ENCODE results near the gene CAV3.

The CAV3 gene

DNA sequence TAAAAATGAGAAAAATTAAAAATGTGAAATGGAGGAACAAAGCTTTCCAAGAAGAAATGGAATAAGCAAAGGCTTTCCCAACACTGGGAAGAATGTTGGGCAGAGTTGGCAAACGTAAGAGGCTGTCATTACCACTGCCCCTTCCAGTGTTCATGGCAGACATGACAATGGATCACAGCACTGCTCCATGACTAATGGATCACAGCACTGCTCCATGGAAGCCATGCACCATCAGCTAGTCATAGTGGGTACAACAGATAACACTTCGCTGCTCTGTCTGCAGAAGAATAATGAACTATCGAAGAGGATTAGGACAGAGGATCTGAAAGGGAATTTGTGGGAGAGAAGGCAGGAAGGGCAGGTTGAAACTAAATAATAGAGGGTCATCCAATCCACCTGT is 5.0 kb downstream of the CAV3 start:
- no peak for FAIRE-seq
- DNase-seq (ENCODE audit: insufficient read length), result no peak
- TF ChIP-seq POLR2AphosphoS5 (IDR thresholded peaks at IDR 0.05; ENCODE audit: low read depth, low read length) (no peak), TAF1 (IDR thresholded peaks at IDR 0.05; ENCODE audit: borderline replicate concordance, low read depth, low read length) (no peak), POLR2A (IDR thresholded peaks at IDR 0.05; ENCODE audit: low read depth, low read length) (no peak)

DNA sequence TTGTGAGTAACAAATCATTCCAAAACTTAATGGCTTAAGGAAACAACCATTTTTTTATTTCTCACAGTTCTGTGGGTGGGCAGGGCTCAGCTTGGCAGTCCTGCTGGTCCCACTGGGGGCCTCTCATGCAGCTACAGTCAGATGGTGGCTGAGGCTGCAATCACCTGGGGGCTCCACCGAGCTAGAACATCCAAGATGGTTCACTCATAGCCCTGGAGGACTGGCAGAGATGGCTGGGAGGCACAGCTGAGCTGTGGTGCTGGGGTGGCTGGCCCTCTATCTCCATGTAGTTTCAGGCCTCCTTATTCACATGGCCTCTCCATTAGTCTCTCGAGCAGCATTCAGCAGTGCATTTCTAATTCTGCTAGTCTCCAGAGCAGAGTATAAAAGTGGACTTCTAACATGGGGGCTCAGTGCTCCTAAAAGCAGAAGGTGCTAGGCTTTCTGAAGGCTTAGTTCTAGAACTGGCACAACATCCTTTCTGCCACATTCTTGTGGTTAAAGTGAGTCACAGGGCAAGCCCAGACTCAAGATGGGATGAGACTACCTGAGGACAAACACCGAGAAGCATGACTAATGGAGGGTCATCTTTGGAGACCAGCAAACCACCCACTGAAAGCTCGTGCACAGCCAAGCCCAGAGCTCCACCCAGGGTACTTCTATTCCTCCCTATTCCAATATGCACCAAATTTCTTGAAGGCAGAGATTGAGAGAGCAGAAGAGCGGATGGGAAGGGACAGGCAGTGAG is 6.3 kb downstream of the CAV3 start:
- FAIRE-seq (no peak), DNase-seq (ENCODE audit: insufficient read length) (no peak)
- no peak for TF ChIP-seq POLR2AphosphoS5 (IDR thresholded peaks at IDR 0.05; ENCODE audit: low read depth, low read length)

DNA sequence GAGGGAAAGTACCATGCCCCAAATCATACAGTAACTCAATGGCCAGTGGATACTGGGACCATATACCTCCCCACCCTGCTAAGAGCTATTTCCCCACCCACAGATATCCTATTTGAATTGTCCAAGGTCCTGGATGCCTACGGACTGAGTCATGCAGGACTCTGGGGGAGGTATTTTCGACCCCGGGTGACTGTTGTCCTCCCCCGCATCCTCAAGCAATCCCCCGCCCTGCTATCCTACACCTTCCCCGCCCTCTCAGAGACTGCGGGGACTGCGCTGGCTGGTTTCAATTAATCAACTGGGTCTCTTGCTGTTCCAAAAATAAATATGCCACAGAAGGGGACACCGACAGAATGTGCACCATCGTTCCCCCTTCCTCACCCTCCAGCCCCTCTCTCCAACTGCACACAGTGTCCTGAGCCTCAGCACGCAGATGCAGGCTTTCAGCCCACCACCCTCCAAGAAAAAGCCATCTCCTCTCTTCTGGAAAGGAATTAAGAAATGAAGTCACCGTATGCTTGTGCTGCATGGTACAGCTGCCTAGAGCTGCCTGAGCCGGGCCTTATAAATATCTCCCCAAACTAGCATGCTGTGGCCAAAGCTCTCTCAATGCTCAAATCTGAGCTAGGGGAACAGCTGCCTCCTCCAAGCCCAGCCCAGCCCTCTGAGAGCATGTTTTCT is 8.1 kb downstream of the CAV3 start:
- DNase-seq (ENCODE audit: insufficient read length), result no peak
- no peak for FAIRE-seq
- TF ChIP-seq TAF1 (IDR thresholded peaks at IDR 0.05; ENCODE audit: borderline replicate concordance, low read depth, low read length) (no peak), POLR2A (IDR thresholded peaks at IDR 0.05; ENCODE audit: low read depth, low read length) (no peak), POLR2AphosphoS5 (IDR thresholded peaks at IDR 0.05; ENCODE audit: low read depth, low read length) (no peak)

DNA sequence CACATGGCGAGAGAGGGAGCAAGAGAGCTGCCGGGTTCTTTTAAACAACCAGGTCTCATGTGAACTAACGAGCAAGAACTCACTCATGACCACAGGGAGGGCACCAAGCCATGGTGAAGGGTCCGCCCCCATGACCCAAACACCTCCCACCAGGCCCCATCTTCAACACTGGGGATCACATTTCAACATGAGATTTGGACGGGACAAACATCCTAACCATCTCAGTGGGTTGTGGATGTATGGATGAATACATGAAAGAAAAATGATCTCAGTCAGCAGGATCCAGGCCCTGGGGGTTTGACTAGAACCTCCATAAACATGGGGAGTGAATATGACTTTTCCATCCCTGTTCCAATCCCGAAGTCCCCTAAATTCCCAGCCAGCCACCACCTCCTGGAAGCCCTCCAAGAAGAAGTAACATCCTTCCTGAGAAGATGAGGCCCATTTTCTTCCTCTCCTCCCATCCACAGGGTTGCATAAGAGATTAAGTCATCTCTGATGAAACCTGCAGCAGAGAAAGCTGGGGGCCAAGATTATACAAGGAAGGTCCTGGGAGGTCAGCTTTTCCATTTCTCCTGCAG is 9.5 kb downstream of the CAV3 start:
- DNase-seq (ENCODE audit: insufficient read length) (no peak), FAIRE-seq (no peak)
- no peak for TF ChIP-seq POLR2A (IDR thresholded peaks at IDR 0.05; ENCODE audit: low read depth, low read length)
- no peak for TF ChIP-seq TAF1 (IDR thresholded peaks at IDR 0.05; ENCODE audit: borderline replicate concordance, low read depth, low read length)

DNA sequence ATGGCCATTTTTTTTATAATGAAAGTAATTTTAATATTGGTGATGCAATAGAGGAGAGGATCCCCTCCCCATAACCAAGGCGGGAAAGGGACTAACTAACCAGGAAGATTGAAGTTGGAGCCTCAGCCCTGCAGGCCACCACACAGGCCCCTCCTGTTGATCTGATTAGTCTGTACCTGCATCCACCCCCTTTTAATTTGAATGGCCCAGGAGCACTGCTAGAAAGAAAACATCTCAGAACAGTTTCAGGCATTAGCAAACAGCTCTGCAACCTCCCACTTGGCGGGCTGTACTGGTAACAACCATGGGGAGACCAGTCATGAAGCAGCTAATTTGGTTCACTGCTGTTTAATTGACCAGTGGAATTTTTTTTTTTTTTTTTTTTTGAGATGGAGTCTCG is 10.3 kb downstream of the CAV3 start:
- no peak for DNase-seq (ENCODE audit: insufficient read length)
- FAIRE-seq, result no peak

DNA sequence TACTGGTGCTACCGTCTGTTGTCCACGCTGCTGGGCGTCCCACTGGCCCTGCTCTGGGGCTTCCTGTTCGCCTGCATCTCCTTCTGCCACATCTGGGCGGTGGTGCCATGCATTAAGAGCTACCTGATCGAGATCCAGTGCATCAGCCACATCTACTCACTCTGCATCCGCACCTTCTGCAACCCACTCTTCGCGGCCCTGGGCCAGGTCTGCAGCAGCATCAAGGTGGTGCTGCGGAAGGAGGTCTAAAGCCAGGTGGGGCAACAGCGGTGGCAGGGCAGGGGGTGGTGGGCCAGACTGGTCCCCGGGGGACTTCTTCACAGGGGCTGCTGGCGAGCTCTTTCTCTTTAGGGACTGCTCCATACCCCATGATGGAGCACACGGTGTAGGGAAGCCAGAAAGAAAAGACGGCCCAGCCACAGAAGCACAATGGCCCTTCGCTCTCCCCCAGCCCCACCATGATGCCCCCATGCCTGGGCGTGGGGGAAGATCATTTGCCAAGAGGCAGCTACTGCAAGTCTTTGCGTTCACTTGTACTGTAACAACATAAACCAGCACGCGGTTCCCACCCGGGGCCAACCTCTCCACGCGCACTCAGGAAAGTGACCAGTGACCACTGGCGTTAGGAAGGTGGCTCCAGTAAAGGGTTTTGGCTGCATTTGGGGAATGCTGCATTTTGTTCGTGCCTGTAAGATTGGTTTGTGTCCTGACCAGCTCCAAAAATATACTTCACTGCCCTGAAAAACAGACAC is 12.2 kb downstream of the CAV3 start:
- TF ChIP-seq POLR2AphosphoS5 (IDR thresholded peaks at IDR 0.05; ENCODE audit: low read depth, low read length) (no peak), TAF1 (IDR thresholded peaks at IDR 0.05; ENCODE audit: borderline replicate concordance, low read depth, low read length) (no peak), POLR2A (IDR thresholded peaks at IDR 0.05; ENCODE audit: low read depth, low read length) (no peak)
- FAIRE-seq (no peak), DNase-seq (ENCODE audit: insufficient read length) (no peak)

More for the DNA sequence above, 10.3 kb downstream of the CAV3 start:
- TF ChIP-seq TAF1 (IDR thresholded peaks at IDR 0.05; ENCODE audit: borderline replicate concordance, low read depth, low read length) (no peak), POLR2A (IDR thresholded peaks at IDR 0.05; ENCODE audit: low read depth, low read length) (no peak), POLR2AphosphoS5 (IDR thresholded peaks at IDR 0.05; ENCODE audit: low read depth, low read length) (no peak)

DNA sequence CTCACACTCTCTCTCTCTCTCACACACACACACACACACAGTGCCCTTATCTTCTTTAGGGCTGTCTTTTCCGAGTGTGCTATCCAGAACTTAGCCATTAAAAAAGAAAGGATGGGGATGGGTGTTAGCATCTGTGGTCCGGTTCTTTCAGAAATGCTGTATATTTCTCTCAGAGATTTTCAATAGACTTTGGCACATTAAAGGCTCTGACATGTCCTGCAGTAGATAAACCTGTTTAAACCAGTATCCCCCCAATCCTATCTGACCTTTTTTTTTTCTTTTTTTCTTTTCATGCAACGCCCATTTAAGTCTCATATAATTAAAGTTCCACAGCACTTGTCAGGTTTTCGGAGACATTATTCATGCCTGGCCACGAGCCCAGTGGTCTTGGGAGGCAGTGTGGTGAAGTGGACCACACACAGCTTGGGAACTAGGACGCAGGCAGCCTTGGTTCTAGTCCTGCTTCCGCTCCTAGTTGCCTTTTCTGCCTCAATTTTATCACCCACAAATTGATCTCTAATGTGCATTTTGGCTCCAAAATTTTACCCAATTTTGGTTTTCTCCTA is 13.3 kb downstream of the CAV3 start:
- DNase-seq (ENCODE audit: insufficient read length), result no peak
- TF ChIP-seq TAF1 (IDR thresholded peaks at IDR 0.05; ENCODE audit: borderline replicate concordance, low read depth, low read length) (no peak), POLR2A (IDR thresholded peaks at IDR 0.05; ENCODE audit: low read depth, low read length) (no peak), POLR2AphosphoS5 (IDR thresholded peaks at IDR 0.05; ENCODE audit: low read depth, low read length) (no peak)
- FAIRE-seq, result no peak

DNA sequence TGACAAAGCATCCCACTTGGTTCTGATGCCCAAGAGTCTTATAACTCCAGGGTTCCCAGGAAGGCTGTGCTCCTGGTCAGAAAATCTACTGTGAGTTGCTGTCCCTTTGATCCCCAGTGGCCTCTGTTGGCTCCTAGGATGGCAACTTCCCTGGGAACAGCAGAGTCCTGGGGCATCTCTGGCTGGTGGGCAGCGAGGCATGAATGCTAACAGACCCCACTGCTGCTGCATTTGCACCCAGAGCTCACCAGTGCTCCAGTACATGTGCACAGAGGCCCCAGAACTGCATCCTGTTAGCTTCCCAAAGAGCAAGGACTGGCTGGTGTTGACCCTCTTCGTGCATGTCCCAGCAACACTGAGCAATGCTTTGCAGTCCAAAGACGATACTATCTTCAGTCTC is 15.7 kb downstream of the CAV3 start:
- TF ChIP-seq TAF1 (IDR thresholded peaks at IDR 0.05; ENCODE audit: borderline replicate concordance, low read depth, low read length) (no peak), POLR2AphosphoS5 (IDR thresholded peaks at IDR 0.05; ENCODE audit: low read depth, low read length) (no peak)
- DNase-seq (ENCODE audit: insufficient read length) (no peak), FAIRE-seq (no peak)

DNA sequence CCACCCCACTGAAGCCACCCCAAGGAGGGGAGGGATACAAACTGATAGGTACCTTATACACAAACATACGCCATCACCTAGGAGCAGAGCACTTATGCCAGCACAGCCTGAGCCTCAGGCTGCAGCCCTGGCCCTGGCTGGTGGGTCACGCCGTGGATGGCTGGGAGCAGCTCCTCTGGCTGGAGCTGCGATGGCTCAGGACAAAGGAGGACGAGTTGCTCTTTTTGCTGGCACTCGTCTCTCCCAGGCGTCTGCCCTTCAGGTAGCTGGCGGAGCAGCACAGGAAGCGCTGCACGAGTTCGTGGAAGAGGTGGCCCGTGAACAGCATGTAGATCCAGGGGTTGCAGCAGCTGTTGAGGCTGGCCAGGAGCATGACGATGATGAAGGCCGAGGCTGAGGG is 19.2 kb downstream of the CAV3 start:
- FAIRE-seq, result no peak

DNA sequence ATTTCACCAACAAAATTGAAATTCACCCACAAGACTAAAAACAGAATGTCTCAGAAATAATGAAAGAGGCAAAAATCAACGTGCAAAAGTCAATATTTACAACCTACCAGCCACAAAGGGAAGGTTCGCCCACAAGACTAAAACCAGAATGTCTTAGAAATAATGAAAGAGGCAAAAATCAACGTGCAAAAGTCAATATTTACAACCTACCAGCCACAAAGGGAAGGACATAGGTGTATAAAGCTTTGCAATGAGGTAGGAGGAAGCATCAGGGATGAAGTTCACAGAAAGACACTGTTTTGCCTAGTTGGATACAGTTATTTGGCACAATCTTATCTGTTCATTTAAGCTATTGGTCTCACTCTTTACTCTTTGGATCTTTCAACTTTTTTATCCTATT is 21.5 kb downstream of the CAV3 start:
- TF ChIP-seq POLR2A (IDR thresholded peaks at IDR 0.05; ENCODE audit: low read depth, low read length), result no peak
- no peak for TF ChIP-seq POLR2AphosphoS5 (IDR thresholded peaks at IDR 0.05; ENCODE audit: low read depth, low read length)
- TF ChIP-seq TAF1 (IDR thresholded peaks at IDR 0.05; ENCODE audit: borderline replicate concordance, low read depth, low read length), result no peak
- DNase-seq (ENCODE audit: insufficient read length) (no peak), FAIRE-seq (no peak)

More for the DNA sequence above, 19.2 kb downstream of the CAV3 start:
- no peak for DNase-seq (ENCODE audit: insufficient read length)
- TF ChIP-seq TAF1 (IDR thresholded peaks at IDR 0.05; ENCODE audit: borderline replicate concordance, low read depth, low read length) (no peak), POLR2AphosphoS5 (IDR thresholded peaks at IDR 0.05; ENCODE audit: low read depth, low read length) (no peak), POLR2A (IDR thresholded peaks at IDR 0.05; ENCODE audit: low read depth, low read length) (no peak)

DNA sequence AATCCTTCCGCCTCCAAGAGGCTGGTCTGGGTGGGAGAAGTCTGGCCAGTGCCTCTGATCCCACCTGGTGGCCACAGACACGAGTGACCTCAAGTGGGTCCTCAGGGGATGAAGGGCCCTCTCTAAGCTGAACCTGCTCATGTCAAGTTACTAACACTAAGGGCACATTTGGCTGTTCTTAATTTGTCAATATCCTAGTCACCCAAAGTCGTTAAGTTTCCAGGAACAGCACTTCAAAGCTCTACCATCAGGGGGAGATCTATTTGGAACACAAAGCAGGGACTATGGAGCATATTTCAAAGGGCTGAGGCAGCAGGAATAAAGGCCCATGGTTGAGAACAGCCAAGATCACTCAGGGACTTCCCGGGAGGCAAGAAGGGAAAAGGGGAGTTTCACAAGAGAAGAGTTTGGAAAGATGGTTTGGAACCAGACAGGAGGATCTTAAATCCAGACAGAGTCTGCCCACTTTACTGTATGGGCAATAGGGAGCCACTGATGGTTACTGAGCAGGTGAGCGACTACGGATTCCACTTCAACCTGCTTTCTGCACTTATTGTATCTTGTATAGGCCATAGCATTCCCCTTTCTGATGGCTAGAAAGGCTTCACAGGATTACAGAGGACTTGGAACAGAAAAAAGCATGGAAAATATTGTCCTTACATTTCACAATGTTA is 22.1 kb downstream of the CAV3 start:
- FAIRE-seq, result no peak
- TF ChIP-seq POLR2A (IDR thresholded peaks at IDR 0.05; ENCODE audit: low read depth, low read length), result no peak
- no peak for DNase-seq (ENCODE audit: insufficient read length)

Data from GM12892 (cell line).